Medulla oblongata (tissue), 1 donor: ENCODE data around the gene PGPEP1.
A peak's percentile ranks its signal among the peaks of the same experiment; 100 is the strongest.
"Not testable (repeated sequence)": the region's sequence is repeated elsewhere in the genome, so short reads cannot be mapped to it uniquely, and the experiment has no call there.

Source experiments
- DNase-seq: peaks from one replicate; pipeline ENCODE4 v3.0.0-alpha.2; 2015; ENCODE audit errors: extremely low spot score

Gene PGPEP1

DNA sequence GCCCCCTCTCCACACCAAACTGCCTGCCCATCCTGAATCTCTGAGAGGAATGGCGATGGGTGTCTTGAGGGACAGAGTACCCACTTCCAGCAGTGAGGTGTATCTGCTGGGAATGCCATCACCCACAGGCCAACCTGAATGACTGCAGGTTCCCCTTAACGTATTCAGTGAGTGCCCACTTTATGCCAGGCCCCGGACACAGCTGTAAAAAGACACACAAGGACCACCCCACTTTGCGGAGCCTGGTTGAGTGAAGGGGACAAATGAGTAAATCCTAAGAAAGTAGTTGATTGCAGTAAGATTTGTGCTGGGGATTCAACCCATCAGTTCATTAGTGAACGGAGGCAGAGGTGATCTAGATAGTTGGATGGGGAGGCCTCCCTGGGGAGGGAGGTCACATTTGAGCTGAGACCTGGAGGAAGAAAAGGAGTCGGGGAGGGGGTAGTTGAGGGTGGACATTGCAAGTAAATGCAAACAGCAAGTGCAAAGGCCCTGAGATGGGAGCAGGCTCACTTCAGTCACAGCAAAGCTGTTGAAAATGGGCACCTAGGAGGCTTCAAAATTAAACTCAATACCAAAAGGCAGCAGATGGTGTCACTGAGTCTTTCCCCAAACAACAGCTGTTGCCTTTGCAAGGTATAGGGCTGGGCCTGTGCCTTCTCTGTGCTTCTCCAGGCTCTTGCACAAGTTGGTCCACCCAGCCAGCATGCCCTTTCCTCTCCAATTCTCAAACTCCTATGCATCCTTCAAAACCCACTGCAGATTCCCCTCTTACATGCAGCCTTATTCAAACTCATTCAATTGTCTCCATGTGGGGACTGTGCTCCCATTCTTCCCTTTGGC is 49.9 kb downstream of the PGPEP1 start:
- DNase-seq, result no peak

- no peak for DNase-seq
Measured at GRCh38 chr19:18391509-18392075, 51.2 kb downstream of the PGPEP1 start.

DNA sequence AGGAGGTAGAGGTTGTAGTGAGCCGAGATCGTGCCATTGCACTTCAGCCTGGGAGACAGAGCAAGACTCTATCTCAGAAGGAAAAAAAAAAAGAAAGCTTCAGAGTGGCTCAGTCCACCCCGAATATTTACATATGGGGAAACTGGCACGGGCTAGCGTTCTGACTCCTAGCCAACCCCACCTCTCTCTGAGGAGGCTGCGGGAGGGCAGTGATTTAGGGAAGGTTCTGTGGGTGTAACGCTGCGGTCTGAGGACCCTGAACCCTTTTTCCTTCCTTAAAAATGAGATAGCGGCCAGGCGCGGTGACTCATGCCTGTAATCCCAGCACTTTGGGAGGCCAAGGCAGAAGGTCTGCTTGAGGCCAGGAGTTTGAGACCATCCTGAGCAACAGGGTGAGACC is 52.0 kb downstream of the PGPEP1 start:
- peak; percentile 52 for DNase-seq

- DNase-seq, result no peak
Measured at GRCh38 chr19:18392926-18393325, 52.5 kb downstream of the PGPEP1 start.

DNA sequence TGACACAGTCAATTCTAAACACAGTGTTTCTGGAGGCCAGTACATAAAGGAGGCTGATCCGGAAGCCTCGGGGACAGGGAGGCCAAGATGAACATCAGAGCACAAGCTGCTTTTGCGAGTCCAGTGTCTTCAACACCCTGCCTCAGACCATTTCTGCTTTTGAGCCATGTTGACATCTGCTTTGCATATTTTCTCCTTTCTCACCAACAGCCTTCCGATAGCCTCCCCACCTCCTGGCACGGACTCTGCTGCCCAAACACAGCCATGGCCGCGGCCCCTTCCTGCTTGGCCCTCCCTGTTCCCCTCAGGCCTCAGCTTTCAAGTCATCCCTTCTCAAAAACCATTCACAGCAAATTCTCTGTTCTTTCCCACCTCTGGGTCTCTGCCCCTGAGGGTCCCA is 53.4 kb downstream of the PGPEP1 start:
- no peak for DNase-seq

DNA sequence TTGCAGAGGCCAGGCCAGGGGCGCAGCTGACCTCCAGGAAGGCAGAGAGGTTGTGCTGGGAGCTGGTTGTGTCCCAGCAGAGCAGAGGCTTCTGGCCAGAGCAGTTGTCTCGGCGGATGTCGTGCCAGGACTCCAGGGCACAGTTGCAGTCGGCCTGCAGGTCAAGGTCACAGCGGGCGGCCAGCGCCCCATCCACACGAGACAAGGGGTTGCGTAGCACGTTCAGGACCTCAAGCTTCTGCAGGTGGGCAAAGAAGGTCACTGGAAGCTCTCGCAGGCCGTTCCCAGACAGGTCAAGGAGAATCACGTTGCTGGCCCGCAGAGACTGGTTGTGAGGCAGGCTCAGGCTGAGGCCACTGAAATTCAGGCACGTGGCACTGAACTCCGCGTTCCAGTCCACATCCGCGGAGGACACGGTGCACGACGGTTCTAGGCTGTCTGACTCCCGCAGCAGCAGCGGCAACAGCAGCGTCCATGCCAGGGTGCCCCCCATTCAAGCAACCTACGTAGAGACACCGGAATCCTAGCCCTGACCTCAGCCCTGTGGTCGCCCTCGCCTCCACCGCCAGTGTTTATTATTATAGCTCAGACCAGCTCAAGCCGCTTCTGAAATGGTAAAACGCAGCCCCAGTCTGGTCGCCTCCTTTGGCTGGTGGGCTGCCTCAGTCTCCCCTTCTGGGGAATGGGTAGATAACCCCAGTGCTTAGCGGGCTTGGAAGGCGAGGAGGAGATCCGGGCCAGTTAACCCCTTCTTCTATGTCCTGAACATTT is 56.3 kb downstream of the PGPEP1 start:
- DNase-seq, result no peak

DNA sequence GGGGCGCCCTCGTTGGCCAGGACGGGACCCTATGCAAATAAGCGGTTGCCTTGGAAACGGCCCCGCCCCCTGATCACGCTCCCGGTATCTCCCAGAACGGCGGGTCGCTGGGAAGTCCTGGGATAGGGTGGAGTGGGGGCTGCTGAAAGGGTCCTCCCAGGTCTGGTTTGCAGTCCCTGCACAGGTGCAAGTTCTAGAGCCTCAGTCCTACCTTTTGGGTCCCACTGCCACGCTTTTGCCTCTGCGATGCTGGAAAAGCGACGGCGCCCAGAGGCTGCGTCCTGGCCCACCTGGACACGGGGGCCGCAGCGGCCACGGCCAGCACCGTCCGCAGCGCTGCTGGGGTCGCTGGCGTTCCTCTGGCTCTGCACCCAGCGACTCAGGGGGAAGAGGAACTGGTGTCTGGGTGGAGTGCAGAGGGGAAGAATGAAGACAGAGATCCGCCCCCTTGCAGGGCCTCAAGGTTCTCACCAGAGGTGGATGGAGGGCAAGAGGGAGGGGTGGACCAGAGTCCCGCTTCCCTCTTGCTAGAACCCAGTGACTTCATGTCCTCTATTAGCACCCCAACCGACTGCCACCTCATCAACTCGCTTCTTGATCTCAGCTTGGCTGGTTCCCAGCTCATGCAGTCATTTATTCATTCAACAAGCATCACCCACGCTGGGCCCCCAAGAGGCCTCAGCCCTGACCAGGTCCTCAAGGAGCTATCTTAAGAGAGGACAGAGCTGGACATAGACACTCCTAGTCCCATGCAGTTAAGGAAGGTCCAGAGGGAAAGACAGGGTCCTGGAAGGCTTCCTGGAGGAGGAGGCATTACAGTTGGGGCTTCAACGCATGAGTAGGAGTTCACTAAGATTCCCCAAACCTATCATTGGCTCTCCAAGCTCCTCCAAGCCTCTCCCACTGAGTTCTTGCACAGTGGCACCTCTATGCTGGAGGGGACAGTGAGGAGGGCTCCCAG is 57.1 kb downstream of the PGPEP1 start, which contains the start of gene LRRC25:
LRRC25 (minus strand) TSS at position 381 of the 961 bp plus-strand sequence. CDS start 659 bp downstream, outside the sequence.
- peak; percentile 67 for DNase-seq

- no peak for DNase-seq
Measured at GRCh38 chr19:18399008-18399407, 58.6 kb downstream of the PGPEP1 start.

- DNase-seq, result peak; percentile 80
Measured at GRCh38 chr19:18401580-18402112, 61.2 kb downstream of the PGPEP1 start.

DNA sequence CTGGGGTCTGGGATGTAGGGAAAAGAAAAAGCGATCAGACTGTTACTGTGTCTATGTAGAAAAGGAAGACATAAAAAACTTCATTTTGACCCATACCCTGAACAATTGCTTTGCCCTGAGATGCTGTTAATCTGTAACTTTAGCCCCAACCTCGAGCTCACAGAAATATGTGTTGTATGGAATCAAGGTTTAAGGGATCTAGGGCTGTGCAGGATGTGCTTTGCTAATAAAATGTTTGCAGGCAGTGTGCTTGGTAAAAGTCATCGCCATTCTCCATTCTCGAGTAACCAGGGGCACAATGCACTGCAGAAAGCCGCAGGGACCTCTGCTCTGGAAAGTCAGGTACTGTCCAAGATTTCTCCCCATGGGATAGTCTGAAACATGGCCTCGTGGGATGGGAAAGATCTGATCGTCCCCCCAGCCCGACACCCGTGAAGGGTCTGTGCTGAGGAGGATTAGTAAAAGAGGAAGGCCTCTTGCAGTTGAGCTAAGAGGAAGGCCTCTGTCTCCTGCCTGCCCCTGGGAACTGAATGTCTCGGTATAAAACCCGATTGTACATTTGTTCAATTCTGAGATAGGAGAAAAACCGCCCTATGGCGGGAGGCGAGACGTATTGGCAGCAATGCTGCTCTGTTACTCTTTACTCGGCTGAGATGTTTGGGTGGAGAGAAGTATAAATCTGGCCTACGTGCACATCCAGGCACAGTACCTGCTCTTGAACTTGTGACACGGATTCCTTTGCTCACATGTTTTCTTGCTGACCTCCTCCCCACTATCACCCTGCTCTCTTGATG is 62.3 kb downstream of the PGPEP1 start:
- not testable (repeated sequence) for DNase-seq

GRCh38 chr19:18405754-18406153 is 65.4 kb downstream of the PGPEP1 start:
- not testable (repeated sequence) for DNase-seq

GRCh38 chr19:18406749-18407148 is 66.4 kb downstream of the PGPEP1 start:
- no peak for DNase-seq

DNA sequence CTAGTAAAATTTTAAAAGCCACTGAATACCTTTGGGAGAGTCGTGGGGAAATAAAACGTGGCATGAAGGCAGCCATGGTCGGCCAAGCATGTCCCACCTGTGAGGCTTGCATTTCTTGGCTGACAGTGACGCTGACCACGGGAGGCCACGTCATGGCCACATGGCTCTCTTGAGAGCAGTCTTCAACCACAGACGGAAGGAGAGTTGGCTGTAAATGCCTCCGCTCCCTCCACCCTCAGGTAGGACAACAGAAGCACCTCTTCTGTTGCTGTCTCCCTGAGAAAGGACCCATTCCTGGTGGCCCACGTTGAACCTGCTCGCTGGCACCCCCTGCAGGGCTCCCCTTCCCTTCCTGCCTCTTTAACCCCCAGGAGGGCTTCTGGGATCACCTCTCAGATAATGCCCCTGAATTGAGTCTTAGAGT is 67.7 kb downstream of the PGPEP1 start:
- DNase-seq, result no peak

DNA sequence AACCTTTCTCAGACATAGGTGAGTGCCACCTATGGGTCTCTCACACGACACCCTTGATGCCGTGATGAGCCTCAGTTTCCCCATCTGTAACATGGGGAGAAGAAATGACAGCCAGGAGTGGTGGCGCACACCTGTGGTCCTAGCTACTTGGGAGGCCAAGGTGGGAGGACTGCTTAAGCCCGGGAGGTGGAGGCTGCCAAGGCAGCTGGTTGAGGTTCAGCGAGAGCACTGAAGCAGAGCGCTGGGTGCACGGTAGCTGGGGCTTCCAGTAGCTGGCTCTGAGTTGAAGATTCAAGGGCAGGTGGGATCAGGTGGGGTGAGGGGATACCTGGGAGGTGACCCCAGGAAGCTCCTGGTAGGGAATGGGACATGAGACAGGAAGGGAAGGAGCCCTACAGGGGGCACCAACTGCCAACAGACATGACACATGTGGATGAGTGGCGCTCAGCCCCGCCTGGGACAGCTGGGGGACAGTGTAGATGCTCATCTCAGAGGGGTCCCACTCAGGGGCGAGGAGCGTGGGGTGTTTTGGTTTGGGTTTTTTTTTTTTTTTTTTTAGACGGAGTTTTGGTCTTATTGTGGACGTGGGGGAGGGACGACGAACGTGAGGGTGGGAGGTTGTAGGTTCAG is 72.3 kb downstream of the PGPEP1 start:
- DNase-seq, result no peak

GRCh38 chr19:18414504-18415177 is 74.2 kb downstream of the PGPEP1 start:
- DNase-seq, result no peak

GRCh38 chr19:18415178-18415867 is 74.9 kb downstream of the PGPEP1 start:
- DNase-seq, result peak; percentile 66

DNA sequence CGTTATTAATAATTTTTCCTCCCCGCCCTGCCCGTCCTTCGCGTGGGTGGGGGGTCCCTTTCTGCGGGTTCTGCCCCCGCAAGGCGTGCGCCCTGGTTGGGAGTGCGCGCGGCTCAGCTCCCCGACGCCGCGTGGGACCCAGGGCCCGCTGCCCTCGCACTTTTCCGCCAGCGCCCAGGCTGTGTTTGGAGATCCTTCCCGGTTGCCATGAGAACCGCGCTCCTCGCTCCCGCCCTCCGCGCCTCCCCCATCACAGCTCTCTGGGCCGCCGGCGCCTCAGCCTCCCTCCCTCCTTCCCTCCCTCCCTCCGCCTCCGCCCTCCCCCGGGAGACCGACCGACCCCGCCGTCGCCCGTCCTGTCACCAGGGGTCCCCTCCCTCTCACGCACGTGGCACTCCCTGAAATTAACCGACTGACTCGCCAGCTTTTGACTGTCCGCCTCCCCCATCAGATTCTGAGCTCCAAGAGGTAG is 76.4 kb downstream of the PGPEP1 start:
- DNase-seq, result peak; percentile 82
